HepG2 (cell line): Measurements from ENCODE around the gene C1orf216. TPM values are rescaled to one million over a fixed set of nuclear protein-coding genes. Genes with fewer than 3 reads are reported as not detected.

ENCODE experiments used
- ATAC-seq: fragments of 200-7000 bp; cut with Tn5 transposase; 3 replicates; pipeline ENCODE4 v1.9.1; 2020; ENCODE audit warnings: mild to moderate bottlenecking, moderate library complexity
- BruUV-seq: library from RNA; stranded (reverse); fragments of 400-500 nt; replicated peaks from 2 replicates; lab custom pipeline; 2021; lab: Mats Ljungman, UMichigan
- CTCF ChIA-PET: fragments of 300-600 bp; formaldehyde crosslinking; extraction: SDS; loops from one replicate; lab custom pipeline; 2021; ENCODE audit warnings: low total read pairs, inconsistent platforms, low intra/inter-chr PET ratio; lab: Yijun Ruan, JAX
- POLR2A ChIA-PET: fragments of 350-600 bp; sonication (Branson Sonifier 250); formaldehyde crosslinking; loops from one replicate; lab custom pipeline; 2020; ENCODE audit warnings: antibody characterized with exemption, inconsistent platforms; lab: Yijun Ruan, JAX
- DNase-seq: peaks from one replicate; pipeline ENCODE4 v3.0.0-alpha.2; 2015; ENCODE audit warnings: low spot score
- FAIRE-seq: peaks from 3 replicates; lab custom pipeline; 2011; peaks lifted over from hg19 to GRCh38; lab: Jason Lieb, UNC
- H2AFZ ChIP-seq: one replicate; pipeline ENCODE4 v1.6.1; 2011; ENCODE audit warnings: low read length, inconsistent platforms
- H3K27ac ChIP-seq: fragments of 300-600 bp; 3 replicates; pipeline ENCODE4 v1.8.0; 2011; ENCODE audit warnings: mixed run types, mild to moderate bottlenecking, mixed read lengths, low read length, inconsistent platforms; ENCODE audit not compliant: insufficient read depth; ENCODE audit errors: extremely low read length
- H3K27me3 ChIP-seq, 2 experiments: fragments of 200-600 bp in 1 of 2; 2 replicates in 1 of 2; 3 replicates in 1 of 2; pipeline versions ENCODE4 v1.6.0 to v1.8.0; 2011; ENCODE audit warnings: low read length in 2 of 2, mild to moderate bottlenecking in 2 of 2, moderate library complexity in 2 of 2, inconsistent platforms in 1 of 2; ENCODE audit not compliant: insufficient read depth in 2 of 2, control insufficient read depth in 1 of 2
- H3K36me3 ChIP-seq, 2 experiments: fragments of 200-600 bp in 1 of 2; replicated peaks in 1 of 2; 2 replicates in 1 of 2; 3 replicates in 1 of 2; pipeline versions ENCODE4 v1.5.1 to v1.8.0; 2011; ENCODE audit warnings: low read length in 2 of 2, inconsistent platforms in 1 of 2; ENCODE audit not compliant: insufficient read depth in 2 of 2, control insufficient read depth in 1 of 2
- H3K4me1 ChIP-seq: 2 replicates; pipeline ENCODE4 v1.5.1; 2012; ENCODE audit warnings: low read length, inconsistent platforms; ENCODE audit not compliant: insufficient read depth
- H3K4me2 ChIP-seq: 2 replicates; pipeline ENCODE4 v1.6.0; 2011; ENCODE audit warnings: low read depth, low read length, inconsistent platforms
- H3K4me3 ChIP-seq, 3 experiments: fragments of 200-600 bp in 1 of 3; sonication (generic), shearing (Covaris generic) in 1 of 3; replicated peaks in 1 of 3; 2 replicates each; pipeline ENCODE4 v1.5.1; 2011 to 2016; ENCODE audit warnings: low read length in 3 of 3, inconsistent platforms in 2 of 3, low read depth in 2 of 3, mild to moderate bottlenecking in 2 of 3, control low read depth in 1 of 3, mixed read lengths in 1 of 3; ENCODE audit not compliant: insufficient read depth in 1 of 3
- H3K79me2 ChIP-seq: one replicate; pipeline ENCODE4 v1.6.1; 2011; ENCODE audit warnings: low read length, inconsistent platforms; ENCODE audit not compliant: insufficient read depth
- H3K9ac ChIP-seq: 2 replicates; pipeline ENCODE4 v1.6.0; 2011; ENCODE audit warnings: mild to moderate bottlenecking, low read depth, low read length, inconsistent platforms; ENCODE audit not compliant: insufficient read depth
- H3K9me3 ChIP-seq: 2 replicates; pipeline ENCODE4 v1.5.1; 2012; ENCODE audit warnings: mild to moderate bottlenecking, low read length
- H4K20me1 ChIP-seq: 2 replicates; pipeline ENCODE4 v1.6.0; 2011; ENCODE audit warnings: inconsistent platforms, mild to moderate bottlenecking, low read length, moderate library complexity; ENCODE audit not compliant: insufficient read depth
- ESRRA ChIP-seq: sonication (generic); formaldehyde crosslinking; IDR thresholded peaks from 2 replicates; pipeline ENCODE4 v1.5.1; 2020; ENCODE audit warnings: mild to moderate bottlenecking, low read depth, missing genetic modification reagents
- GTF2F1 ChIP-seq: fragments of 150-350 bp; IDR thresholded peaks from 2 replicates; pipeline ENCODE4 v1.6.1; 2014; ENCODE audit warnings: low read length
- HNRNPK ChIP-seq: fragments of 200-400 bp; formaldehyde crosslinking; IDR thresholded peaks from 2 replicates; pipeline ENCODE4 v1.6.1; 2018; ENCODE audit warnings: low read length, low read depth, moderate library complexity, mild to moderate bottlenecking; ENCODE audit not compliant: poor library complexity, severe bottlenecking
- MAZ ChIP-seq, 2 experiments: sonication (generic) in 1 of 2; formaldehyde crosslinking in 1 of 2; IDR thresholded peaks; 2 replicates each; pipeline versions ENCODE4 v1.5.0 to v1.6.1; 2012 to 2020; ENCODE audit warnings: low read depth in 2 of 2, mild to moderate bottlenecking in 2 of 2, borderline replicate concordance in 1 of 2, improper control_type of control experiment in 1 of 2, low read length in 1 of 2, missing genetic modification reagents in 1 of 2, moderate library complexity in 1 of 2
- MIXL1 ChIP-seq: IDR thresholded peaks from 2 replicates; pipeline ENCODE4 v1.6.1; 2016
- TCF7L2 ChIP-seq: IDR thresholded peaks from 2 replicates; pipeline ENCODE4 v1.6.1; 2011; ENCODE audit warnings: mild to moderate bottlenecking, low read depth, low read length, moderate library complexity
- TRIM22 ChIP-seq: fragments of 450-650 bp; IDR thresholded peaks from 2 replicates; pipeline ENCODE4 v1.6.1; 2017
- ZC3H13 ChIP-seq: sonication (generic); formaldehyde crosslinking; IDR thresholded peaks from 2 replicates; pipeline ENCODE4 v1.8.1; 2023; ENCODE audit warnings: mild to moderate bottlenecking, missing genetic modification reagents, moderate library complexity
- ZNF143 ChIP-seq: sonication (generic); formaldehyde crosslinking; IDR thresholded peaks from 2 replicates; pipeline ENCODE4 v1.4.0; 2020; ENCODE audit warnings: missing genetic modification reagents
- ZNF20 ChIP-seq: sonication (generic); formaldehyde crosslinking; IDR thresholded peaks from 2 replicates; pipeline ENCODE4 v1.4.0; 2020; ENCODE audit warnings: mild to moderate bottlenecking, moderate library complexity, missing genetic modification reagents
- ZNF646 ChIP-seq: sonication (generic); formaldehyde crosslinking; IDR thresholded peaks from 2 replicates; pipeline ENCODE4 v1.9.0; 2021; ENCODE audit warnings: mild to moderate bottlenecking, missing genetic modification reagents
- ZNF800 ChIP-seq: sonication (generic); formaldehyde crosslinking; IDR thresholded peaks from 2 replicates; pipeline ENCODE4 v1.4.0; 2020; ENCODE audit warnings: missing genetic modification reagents
- WGBS: methylation state at CpG from one replicate; pipeline ENCODE4 v1.1.6; 2017; ENCODE audit warnings: low lambda C conversion rate; 5-methylcytosine and 5-hydroxymethylcytosine counted together
- in situ Hi-C: cut with HindIII; loops from 2 replicates; pipeline ENCODE4 v1.10.0; 2017; ENCODE audit warnings: low pct_unique_long_range_greater_than_20kb; ENCODE audit not compliant: extremely low pct_ligation_motif_present
- intact Hi-C: fragments of 100-400 bp; cut with micrococcal nuclease; formaldehyde crosslinking; loops from one replicate; pipeline ENCODE4 v1.10.0; 2022; ENCODE audit not compliant: unreplicated experiment
- polyA plus RNA-seq, 8 experiments: library from polyadenylated mRNA; depleted of rRNA in 3 of 8; stranded (reverse) in 7 of 8; unstranded in 1 of 8; fragments of >200 nt; fragmentation: Illumina TruSeq in 4 of 8; extraction: Trizol in 4 of 8; gene quantifications; 2 replicates each; pipeline versions ENCODE4 v1.2.1 to v1.2.3, GENCODE V29; 2011 to 2016; ENCODE audit warnings: low read depth in 4 of 8, missing spikeins in 1 of 8, mixed read lengths in 1 of 8; ENCODE audit not compliant: insufficient read depth in 1 of 8
- total RNA-seq, 5 experiments: library from RNA; depleted of rRNA; stranded (reverse); fragments of >200 nt; fragmentation: Illumina TruSeq; extraction: Trizol; gene quantifications; 2 replicates each; pipeline ENCODE4 v1.2.3, GENCODE V29; 2016; ENCODE audit warnings: low read depth in 1 of 5

Gene C1orf216
- total and polyA plus RNA-seq, 2 of the 13 experiments (the other 11 are each of a cell fraction or from before 2014, with no cell fraction given), result 0.48 to 1.1 TPM

GRCh38 chr1:35688161-35688560 is 30.5 kb downstream of the C1orf216 start (continued):
- TF ChIP-seq ZNF20, result no peak
- TF ChIP-seq TCF7L2, result no peak
- no peak for TF ChIP-seq TRIM22

GRCh38 chr1:35683012-35683411 is 35.7 kb downstream of the C1orf216 start:
- H2AFZ ChIP-seq, result no peak overlapping the region
- FAIRE-seq (no peak), ATAC-seq (no peak), DNase-seq (no peak)
- H3K27ac ChIP-seq, result no peak overlapping the region
- no peaks in the 10 kb centered on the region for H3K4me1 ChIP-seq
- no peak for TF ChIP-seq GTF2F1
- no peak for TF ChIP-seq ZNF800 (CRISPR knock-in tag)
- no peak for TF ChIP-seq ESRRA
- no peak for TF ChIP-seq MAZ (IDR thresholded peaks at IDR 0.05; ENCODE audit: borderline replicate concordance, low read depth, low read length)
- no peak for TF ChIP-seq MAZ (CRISPR knock-in tag; IDR thresholded peaks at IDR 0.05; ENCODE audit: low read depth)
- no peak for TF ChIP-seq ZNF143 (CRISPR knock-in tag)
- no peak for TF ChIP-seq MIXL1 (CRISPR knock-in tag)
- no peak for TF ChIP-seq ZNF646 (CRISPR knock-in tag)
- TF ChIP-seq ZC3H13 (CRISPR knock-in tag), result no peak
- TF ChIP-seq HNRNPK, result no peak
- in situ Hi-C loops, result no loop called here
- H3K79me2 ChIP-seq, result no peaks in the 10 kb centered on the region
- BruUV-seq, result no TSS peak
- POLR2A ChIA-PET, result no interaction called here
- CTCF ChIA-PET, result no interaction called here
- H4K20me1 ChIP-seq, result no peaks in the 10 kb centered on the region
- H3K9ac ChIP-seq, result no peak overlapping the region
- H3K9me3 ChIP-seq, result no peaks in the 10 kb centered on the region
- no peaks in the 10 kb centered on the region for H3K36me3 ChIP-seq
- 11% methylated on average over 5 of the region's 5 CpGs for WGBS
- H3K4me3 ChIP-seq, result no peak overlapping the region
- intact Hi-C loops, result no loop called here
- H3K4me2 ChIP-seq, result no peak overlapping the region
- peaks cover 2 to 35% of the 10 kb centered on the region in 2 experiments; a peak in 3 of 5 replicates for H3K27me3 ChIP-seq
